Measurements from ENCODE around the gene PHACTR3. TPM values are rescaled to one million over a fixed set of nuclear protein-coding genes. Genes with fewer than 3 reads are reported as not detected.

The PHACTR3 gene
- total and polyA plus RNA-seq, 2 donors (not counting 3 experiments of a cell fraction or from before 2014, with no cell fraction given) = not detected

DNA sequence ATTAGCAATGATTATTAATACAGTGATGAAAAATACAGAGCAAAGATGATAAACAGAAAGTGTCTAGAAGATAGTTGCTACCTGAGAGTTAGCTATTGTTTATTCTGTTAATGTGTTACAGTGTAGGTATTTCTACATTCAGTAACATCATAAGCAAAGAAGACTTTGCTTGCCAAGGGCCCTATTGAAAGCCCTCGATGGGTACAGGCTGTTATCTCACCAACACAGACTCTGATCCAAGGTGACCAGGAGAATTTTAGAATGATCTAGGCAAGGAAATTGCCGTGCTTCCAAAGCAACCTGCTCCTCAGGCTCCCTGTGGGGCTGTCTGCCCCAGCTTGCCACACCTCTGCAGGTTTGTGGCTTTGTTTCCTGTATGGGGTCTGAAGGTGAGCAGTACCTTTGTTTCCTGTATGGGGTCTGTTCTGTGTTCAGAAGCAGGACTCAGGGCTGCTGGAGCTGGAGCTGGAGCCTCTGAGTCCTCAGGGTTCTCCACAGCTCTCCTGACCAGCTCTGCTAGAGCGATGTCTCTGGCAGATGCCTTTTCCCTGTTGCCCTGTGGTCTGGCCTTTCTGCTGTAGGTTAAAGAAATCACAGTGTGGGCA is 32.5 kb downstream of the PHACTR3 start:
- Histone ChIP-seq H2AFZ (ENCODE audit: low read depth, low read length) (no peak overlapping the region), H3K9me3 (replicated peaks; ENCODE audit: control insufficient read depth, insufficient read depth, low read length) (peaks cover 4% of the 10 kb centered on the region), H3K36me3 (ENCODE audit: control insufficient read depth in 2 of 2, extremely low read depth in 1 of 2, insufficient read depth in 2 of 2, low read length in 2 of 2) (no peaks in the 10 kb centered on the region), H4K20me1 (replicated peaks; ENCODE audit: control insufficient read depth, extremely low read depth, insufficient read depth, low read length) (no peaks in the 10 kb centered on the region), H3K4me3 (replicated peaks in 1 of 3; ENCODE audit: insufficient read depth in 1 of 3, low read depth in 1 of 3, low read length in 3 of 3) (no peak overlapping the region), H3K9me1 (replicated peaks; ENCODE audit: control insufficient read depth, extremely low read depth, insufficient read depth, low read length) (no peaks in the 10 kb centered on the region), H3K4me1 (ENCODE audit: control insufficient read depth, extremely low read depth, insufficient read depth, low read length) (no peaks in the 10 kb centered on the region), H3K4me2 (ENCODE audit: insufficient read depth, low read length) (no peak overlapping the region), H3K27ac (ENCODE audit: insufficient read depth, low read depth, low read length) (no peak overlapping the region), H3K9ac (replicated peaks; ENCODE audit: extremely low read depth, insufficient read depth, low read length) (no peak overlapping the region), H3K79me2 (ENCODE audit: control insufficient read depth, insufficient read depth, low read length) (no peaks in the 10 kb centered on the region), H3K27me3 (ENCODE audit: control insufficient read depth in 2 of 2, insufficient read depth in 2 of 2, low read length in 2 of 2) (no peaks in the 10 kb centered on the region)
- intact Hi-C loops (cut with micrococcal nuclease) = no loop called here
- ChIA-PET POLR2A (no interaction called here), CTCF (interaction anchor here (1.1 kb wide), 1 partner anchor 38 kb away, joined by 3 read pairs; no protein-coding TSS in a partner anchor)
- no peak for FAIRE-seq
- dilution Hi-C loops (cut with MboI; ENCODE audit: extremely low pct_ligation_motif_present, low sequenced_read_pairs) = no loop called here
- DNase-seq (ENCODE audit: low read depth, low spot score) = no peak
- BruUV-seq (replicated peaks) = no TSS peak
- no peak for TF ChIP-seq JUN (IDR thresholded peaks at IDR 0.05; ENCODE audit: borderline replicate concordance, insufficient read depth, insufficient read length, low read depth)
- TF ChIP-seq, protein P1, sequence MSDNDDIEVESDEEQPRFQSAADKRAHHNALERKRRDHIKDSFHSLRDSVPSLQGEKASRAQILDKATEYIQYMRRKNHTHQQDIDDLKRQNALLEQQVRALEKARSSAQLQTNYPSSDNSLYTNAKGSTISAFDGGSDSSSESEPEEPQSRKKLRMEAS (IDR thresholded peaks at IDR 0.05; ENCODE audit: insufficient read depth, insufficient read length) = no peak
- no peak for TF ChIP-seq EZH2 (IDR thresholded peaks at IDR 0.05; ENCODE audit: borderline replicate concordance, low read depth, low read length, severe bottlenecking)
- TF ChIP-seq POLR2AphosphoS5 (IDR thresholded peaks at IDR 0.05; ENCODE audit: insufficient read depth, low read depth, low read length) = no peak
- TF ChIP-seq POLR2A (IDR thresholded peaks at IDR 0.05; ENCODE audit: low read depth, low read length) = no peak
- TF ChIP-seq, protein P2, sequence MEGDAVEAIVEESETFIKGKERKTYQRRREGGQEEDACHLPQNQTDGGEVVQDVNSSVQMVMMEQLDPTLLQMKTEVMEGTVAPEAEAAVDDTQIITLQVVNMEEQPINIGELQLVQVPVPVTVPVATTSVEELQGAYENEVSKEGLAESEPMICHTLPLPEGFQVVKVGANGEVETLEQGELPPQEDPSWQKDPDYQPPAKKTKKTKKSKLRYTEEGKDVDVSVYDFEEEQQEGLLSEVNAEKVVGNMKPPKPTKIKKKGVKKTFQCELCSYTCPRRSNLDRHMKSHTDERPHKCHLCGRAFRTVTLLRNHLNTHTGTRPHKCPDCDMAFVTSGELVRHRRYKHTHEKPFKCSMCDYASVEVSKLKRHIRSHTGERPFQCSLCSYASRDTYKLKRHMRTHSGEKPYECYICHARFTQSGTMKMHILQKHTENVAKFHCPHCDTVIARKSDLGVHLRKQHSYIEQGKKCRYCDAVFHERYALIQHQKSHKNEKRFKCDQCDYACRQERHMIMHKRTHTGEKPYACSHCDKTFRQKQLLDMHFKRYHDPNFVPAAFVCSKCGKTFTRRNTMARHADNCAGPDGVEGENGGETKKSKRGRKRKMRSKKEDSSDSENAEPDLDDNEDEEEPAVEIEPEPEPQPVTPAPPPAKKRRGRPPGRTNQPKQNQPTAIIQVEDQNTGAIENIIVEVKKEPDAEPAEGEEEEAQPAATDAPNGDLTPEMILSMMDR (IDR thresholded peaks at IDR 0.05; ENCODE audit: extremely low read depth in 1 of 2, insufficient read depth in 1 of 2, low read depth in 1 of 2, low read length in 2 of 2) = no peak
- TF ChIP-seq MYC (IDR thresholded peaks at IDR 0.05; ENCODE audit: low read depth, low read length) = no peak
- no peak for TF ChIP-seq FOS (IDR thresholded peaks at IDR 0.05; ENCODE audit: borderline replicate concordance, insufficient read depth, low read length)
- TF ChIP-seq GATA2 (IDR thresholded peaks at IDR 0.05; ENCODE audit: insufficient read depth, insufficient read length, low read depth, low read length) = no peak
